HCT116 (cell line): Measurements from ENCODE around the gene SPPL2B. TPM values are rescaled to one million over a fixed set of nuclear protein-coding genes. Genes with fewer than 3 reads are reported as not detected.

ENCODE experiments used
- ATAC-seq: fragments of 200-7000 bp; cut with Tn5 transposase; 2 replicates; pipeline ENCODE4 v1.9.1; 2020; ENCODE audit warnings: mild to moderate bottlenecking, moderate library complexity
- BruUV-seq: library from RNA; stranded (reverse); fragments of 400-500 nt; replicated peaks from 2 replicates; lab custom pipeline; 2021; lab: Mats Ljungman, UMichigan
- CTCF ChIA-PET: fragments of 300-600 bp; sonication (Branson Sonifier 250); formaldehyde crosslinking; loops from one replicate; lab custom pipeline; 2021; ENCODE audit warnings: antibody characterized with exemption; lab: Charles Lee
- POLR2A ChIA-PET: fragments of 300-600, 350-600 bp; sonication (Branson Sonifier 250); formaldehyde crosslinking; loops from one replicate; lab custom pipeline; 2021; ENCODE audit warnings: antibody characterized with exemption; lab: Charles Lee
- RAD21 ChIA-PET, 2 experiments: fragments of 300-600 bp; sonication (Branson Sonifier 250); formaldehyde crosslinking; loops; one replicate each; lab custom pipeline; 2023; ENCODE audit warnings: low total read pairs in 2 of 2; ENCODE audit not compliant: uncharacterized antibody in 2 of 2, unreplicated experiment in 2 of 2, low non-redundant PET in 1 of 2; lab: Charles Lee
- DNase-seq: peaks from one replicate; pipeline ENCODE4 v3.0.0-alpha.2; 2010; ENCODE audit warnings: low read depth, low spot score
- H2AFZ ChIP-seq: fragments of 200-600 bp; shearing (Covaris generic), sonication (generic); 2 replicates; pipeline ENCODE4 v1.6.1; 2017; ENCODE audit warnings: low read depth, mixed run types, mixed read lengths, antibody characterized with exemption, low read length; ENCODE audit not compliant: poor library complexity, severe bottlenecking
- H3K27ac ChIP-seq: 2 replicates; pipeline ENCODE4 v1.5.1; 2012; ENCODE audit warnings: low read depth, low read length
- H3K27me3 ChIP-seq: fragments of 200-600 bp; sonication (generic); 2 replicates; pipeline ENCODE4 v1.6.1; 2016; ENCODE audit warnings: mixed run types, low read length, mixed read lengths; ENCODE audit not compliant: insufficient read depth
- H3K36me3 ChIP-seq, 2 experiments: fragments of 200-500 bp in 1 of 2; fragments of 200-600 bp in 1 of 2; sonication (Bioruptor generic) in 1 of 2; sonication (generic) in 1 of 2; 2 replicates each; pipeline versions ENCODE4 v1.5.1 to v1.6.1; 2014 to 2016; ENCODE audit warnings: low read length in 2 of 2, inconsistent platforms in 1 of 2, mixed read lengths in 1 of 2, mixed run types in 1 of 2; ENCODE audit not compliant: insufficient read depth in 2 of 2, control insufficient read depth in 1 of 2
- H3K4me1 ChIP-seq, 2 experiments: fragments of 200-600 bp in 1 of 2; sonication (generic) in 1 of 2; 2 replicates each; pipeline versions ENCODE4 v1.5.1 to v1.6.1; 2012 to 2017; ENCODE audit warnings: low read length in 2 of 2, inconsistent platforms in 1 of 2, mild to moderate bottlenecking in 1 of 2, mixed read lengths in 1 of 2, mixed run types in 1 of 2, moderate library complexity in 1 of 2; ENCODE audit not compliant: insufficient read depth in 2 of 2, control insufficient read depth in 1 of 2
- H3K4me2 ChIP-seq: fragments of 200-600 bp; sonication (generic); 2 replicates; pipeline ENCODE4 v1.6.1; 2017; ENCODE audit warnings: mixed run types, low read length, mixed read lengths
- H3K4me3 ChIP-seq, 2 experiments: fragments of 200-600 bp in 1 of 2; sonication (generic) in 1 of 2; replicated peaks in 1 of 2; 2 replicates each; pipeline ENCODE4 v1.5.1; 2011 to 2016; ENCODE audit warnings: low read length in 2 of 2, control low read depth in 1 of 2, low read depth in 1 of 2, mild to moderate bottlenecking in 1 of 2, mixed read lengths in 1 of 2, mixed run types in 1 of 2
- H3K79me2 ChIP-seq: fragments of 200-600 bp; sonication (generic); 2 replicates; pipeline ENCODE4 v1.6.1; 2017; ENCODE audit warnings: mild to moderate bottlenecking, mixed run types, low read length, moderate library complexity, mixed read lengths; ENCODE audit not compliant: insufficient read depth
- H3K9ac ChIP-seq: fragments of 200-600 bp; sonication (generic); 2 replicates; pipeline ENCODE4 v1.6.1; 2016; ENCODE audit warnings: low read length, mixed read lengths
- H3K9me2 ChIP-seq: fragments of 200-600 bp; sonication (generic), shearing (Covaris generic); 2 replicates; pipeline ENCODE4 v1.6.1; 2017; ENCODE audit warnings: mixed run types, mild to moderate bottlenecking, moderate library complexity; ENCODE audit not compliant: insufficient read depth
- H3K9me3 ChIP-seq, 2 experiments: fragments of 200-500 bp in 1 of 2; fragments of 200-600 bp in 1 of 2; sonication (Bioruptor generic) in 1 of 2; sonication (generic) in 1 of 2; 2 replicates each; pipeline ENCODE4 v1.6.1; 2014 to 2017; ENCODE audit warnings: low read length in 2 of 2, mixed read lengths in 2 of 2, inconsistent platforms in 1 of 2, low read depth in 1 of 2, mild to moderate bottlenecking in 1 of 2, mixed run types in 1 of 2, moderate library complexity in 1 of 2; ENCODE audit not compliant: control insufficient read depth in 1 of 2, insufficient read depth in 1 of 2
- H4K20me1 ChIP-seq: fragments of 200-600 bp; sonication (generic), shearing (Covaris generic); 2 replicates; pipeline ENCODE4 v1.6.1; 2017; ENCODE audit warnings: mixed run types, mild to moderate bottlenecking, moderate library complexity; ENCODE audit not compliant: insufficient read depth
- CEBPB ChIP-seq: IDR thresholded peaks from 2 replicates; pipeline ENCODE4 v1.6.1; 2012; ENCODE audit warnings: low read depth
- EGR1 ChIP-seq: IDR thresholded peaks from 2 replicates; pipeline ENCODE4 v1.6.1; 2012; ENCODE audit warnings: low read depth
- EZH2 ChIP-seq: fragments of 200-600 bp; sonication (generic); IDR thresholded peaks from 2 replicates; pipeline ENCODE4 v1.6.1; 2017; ENCODE audit warnings: antibody characterized with exemption, mixed run types
- FOSL1 ChIP-seq: IDR thresholded peaks from 2 replicates; pipeline ENCODE4 v1.6.1; 2012; ENCODE audit warnings: low read depth
- JUND ChIP-seq: IDR thresholded peaks from 2 replicates; pipeline ENCODE4 v1.6.1; 2012
- POLR2AphosphoS5 ChIP-seq: IDR thresholded peaks from 2 replicates; pipeline ENCODE4 v1.6.1; 2011; ENCODE audit warnings: mild to moderate bottlenecking, low read depth, low read length, moderate library complexity
- RAD21 ChIP-seq: IDR thresholded peaks from 2 replicates; pipeline ENCODE4 v1.6.1; 2012; ENCODE audit warnings: low read depth, mild to moderate bottlenecking
- SP1 ChIP-seq: IDR thresholded peaks from 2 replicates; pipeline ENCODE4 v1.6.1; 2012; ENCODE audit warnings: low read depth
- SRF ChIP-seq: IDR thresholded peaks from 2 replicates; pipeline ENCODE4 v1.6.1; 2012; ENCODE audit warnings: low read depth
- TCF7L2 ChIP-seq: IDR thresholded peaks from 2 replicates; pipeline ENCODE4 v1.7.0; 2011; ENCODE audit warnings: borderline replicate concordance, inconsistent platforms; ENCODE audit not compliant: insufficient read depth, insufficient read length; ENCODE audit errors: extremely low read depth
- YY1 ChIP-seq: IDR thresholded peaks from 2 replicates; pipeline ENCODE4 v1.6.1; 2011; ENCODE audit warnings: low read length, low read depth, moderate library complexity, mild to moderate bottlenecking; ENCODE audit not compliant: insufficient replicate concordance; ENCODE audit errors: extremely low read depth
- ZFX ChIP-seq: fragments of 450-650 bp; IDR thresholded peaks from 2 replicates; pipeline ENCODE4 v1.6.1; 2017
- ZNF274 ChIP-seq: fragments of 200-500 bp; sonication (Bioruptor generic); IDR thresholded peaks from 2 replicates; pipeline ENCODE4 v1.6.1; 2014; ENCODE audit warnings: mild to moderate bottlenecking, low read depth, low read length, inconsistent platforms
- intact Hi-C: fragments of 100-400 bp; cut with micrococcal nuclease; formaldehyde crosslinking; loops from 2 replicates; pipeline ENCODE4 v1.10.0; 2022
- total RNA-seq: library from RNA; stranded (reverse); gene quantifications from one replicate; pipeline ENCODE4 v1.2.1, GENCODE V29; 2021; ENCODE audit not compliant: unreplicated experiment

SPPL2B gene
- total RNA-seq, 1 experiment from 2014 or later: 83.1 TPM

GRCh38 chr19:2338751-2339643, 10.5 kb downstream of the SPPL2B start:
- Histone ChIP-seq H3K27ac (no peak overlapping the region), H3K79me2 (peaks cover 26% of the 10 kb centered on the region; the same call in 1 of the 2 replicates), H4K20me1 (no peaks in the 10 kb centered on the region; the same call in 1 of the 2 replicates), H3K9me2 (no peaks in the 10 kb centered on the region), H3K9me3 (peaks cover 0 to 11% of the 10 kb centered on the region in 2 experiments; a peak in 1 of 4 replicates), H3K4me2 (no peak overlapping the region), H3K9ac (no peak overlapping the region), H2AFZ (no peak overlapping the region), H3K36me3 (no peaks in the 10 kb centered on the region), H3K4me1 (no peaks in the 10 kb centered on the region), H3K4me3 (no peak overlapping the region), H3K27me3 (no peaks in the 10 kb centered on the region)
- DNase-seq: no peak
- no peak for TF ChIP-seq ZNF274
- no peak for TF ChIP-seq CEBPB
- no peak for TF ChIP-seq YY1
- no peak for TF ChIP-seq JUND
- no peak for TF ChIP-seq EZH2
- TF ChIP-seq EGR1: no peak
- no peak for TF ChIP-seq FOSL1
- no peak for TF ChIP-seq ZFX
- TF ChIP-seq POLR2AphosphoS5: no peak
- TF ChIP-seq SP1: no peak
- TF ChIP-seq SRF: no peak
- no peak for TF ChIP-seq TCF7L2
- no peak for TF ChIP-seq RAD21
- no peak for ATAC-seq
- intact Hi-C loops: no loop called here
- no TSS peak for BruUV-seq
- ChIA-PET CTCF (no interaction called here), POLR2A (no interaction called here), RAD21 (no interaction called here)
